ENCODE results near the gene SRPX. TPM values are rescaled to one million over a fixed set of nuclear protein-coding genes. Genes with fewer than 3 reads are reported as not detected.

SRPX gene
- total and polyA plus RNA-seq, 4 experiments from 2014 or later: 0.21 TPM; not detected in 3

DNA sequence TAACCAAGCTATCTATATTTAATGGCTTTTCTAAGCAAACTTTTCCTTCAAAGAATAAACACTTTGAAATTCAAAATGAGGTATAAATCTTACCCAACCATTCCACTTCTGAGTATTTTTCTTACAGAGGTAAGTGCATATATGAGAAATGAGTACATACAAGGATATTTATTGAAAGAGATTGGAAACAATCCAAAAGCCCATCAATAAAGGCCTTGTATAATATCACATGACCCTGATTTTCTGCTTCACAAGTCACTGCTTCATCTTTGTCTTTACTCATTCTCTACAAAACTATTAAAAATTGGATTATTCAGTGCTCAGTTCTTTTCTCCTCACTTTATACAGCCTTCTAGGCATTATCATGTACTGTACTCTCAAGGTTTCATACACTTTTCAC lies 91.3 kb downstream of the SRPX start:
- Mint-ChIP-seq H3K9me3 (no peaks in the 10 kb centered on the region), H3K4me1 (no peaks in the 10 kb centered on the region), H3K27me3 (peaks cover 0 to 5% of the 10 kb centered on the region in 2 donors), H3K36me3 (no peaks in the 10 kb centered on the region), H3K27ac (no peak overlapping the region), H3K4me3 (no peak overlapping the region)
- Histone ChIP-seq H3K4me3 (ENCODE audit: low read length in 2 of 2) (no peak overlapping the region), H3K27ac (ENCODE audit: low read depth, low read length) (no peak overlapping the region), H3K27me3 (ENCODE audit: insufficient read depth, low read length) (no peaks in the 10 kb centered on the region), H3K36me3 (ENCODE audit: insufficient read depth, low read length) (no peaks in the 10 kb centered on the region), H3K9me3 (ENCODE audit: control insufficient read depth in 1 of 2, low read length in 2 of 2) (no peaks in the 10 kb centered on the region), H3K4me1 (ENCODE audit: insufficient read depth, low read length) (no peaks in the 10 kb centered on the region)
- CTCF ChIA-PET (ENCODE audit: partially characterized antibody): no interaction called here
- intact Hi-C loops (cut with micrococcal nuclease): no loop called here
- POLR2A ChIA-PET (ENCODE audit: partially characterized antibody): no interaction called here
- no peak for DNase-seq

DNA sequence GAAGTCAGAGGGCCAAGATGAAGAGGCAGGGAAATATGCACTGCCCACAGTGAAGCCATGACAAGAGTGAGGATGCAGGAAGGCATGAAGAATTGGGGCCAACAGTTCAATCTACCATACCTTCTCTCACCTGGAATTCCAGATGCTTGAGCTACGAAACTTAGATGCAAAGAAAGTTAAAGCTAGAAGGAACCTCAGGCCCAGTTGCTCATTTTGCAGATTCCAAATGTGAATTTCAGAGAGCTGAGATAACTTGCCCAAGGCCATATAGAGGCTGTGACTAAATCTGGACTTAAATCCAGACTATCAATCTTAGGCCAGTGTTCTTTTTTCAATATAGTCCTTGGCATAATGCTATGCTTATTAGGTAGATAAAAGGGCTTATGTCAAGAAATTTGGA lies 92.7 kb downstream of the SRPX start:
- Histone ChIP-seq H3K4me1 (ENCODE audit: insufficient read depth, low read length) (no peaks in the 10 kb centered on the region), H3K36me3 (ENCODE audit: insufficient read depth, low read length) (no peaks in the 10 kb centered on the region), H3K27ac (ENCODE audit: low read depth, low read length) (no peak overlapping the region), H3K27me3 (ENCODE audit: insufficient read depth, low read length) (no peaks in the 10 kb centered on the region), H3K4me3 (ENCODE audit: low read length in 2 of 2) (no peak overlapping the region), H3K9me3 (ENCODE audit: control insufficient read depth in 1 of 2, low read length in 2 of 2) (no peaks in the 10 kb centered on the region)
- Mint-ChIP-seq H3K9me3 (no peaks in the 10 kb centered on the region), H3K4me3 (no peak overlapping the region), H3K27ac (no peak overlapping the region), H3K4me1 (no peaks in the 10 kb centered on the region), H3K36me3 (no peaks in the 10 kb centered on the region), H3K27me3 (peaks cover 0 to 5% of the 10 kb centered on the region in 2 donors)
- no peak for DNase-seq
- ChIA-PET CTCF (ENCODE audit: partially characterized antibody) (no interaction called here), POLR2A (ENCODE audit: partially characterized antibody) (no interaction called here)
- intact Hi-C loops (cut with micrococcal nuclease): no loop called here

DNA sequence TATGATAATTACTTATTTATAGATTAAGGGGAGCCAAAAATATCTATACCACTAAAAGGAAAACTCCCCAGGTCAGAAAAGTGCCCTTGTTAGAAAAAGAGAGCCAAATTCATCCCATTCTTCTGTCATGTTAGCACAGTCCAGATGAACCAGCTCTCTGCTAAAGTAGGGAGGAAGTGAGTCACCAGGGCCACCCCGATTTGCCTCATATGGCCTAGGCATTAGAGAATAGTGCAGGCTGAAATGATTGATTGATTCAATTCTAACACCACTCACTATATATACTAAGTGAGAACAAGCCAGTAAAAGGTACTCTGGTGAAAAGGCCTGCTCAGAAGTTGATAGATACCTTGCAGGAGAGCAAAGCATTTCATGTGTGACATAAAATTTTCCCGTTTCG lies 94.5 kb downstream of the SRPX start:
- H3K27ac Mint-ChIP-seq: no peak overlapping the region
- CTCF ChIA-PET (ENCODE audit: partially characterized antibody): no interaction called here
- no peaks in the 10 kb centered on the region for H3K36me3 ChIP-seq (ENCODE audit: insufficient read depth, low read length)
- H3K27ac ChIP-seq (ENCODE audit: low read depth, low read length): no peak overlapping the region
- peaks cover 0 to 5% of the 10 kb centered on the region in 2 donors for H3K27me3 Mint-ChIP-seq
- H3K9me3 Mint-ChIP-seq: no peaks in the 10 kb centered on the region
- no peaks in the 10 kb centered on the region for H3K27me3 ChIP-seq (ENCODE audit: insufficient read depth, low read length)
- no peak overlapping the region for H3K4me3 ChIP-seq (ENCODE audit: low read length in 2 of 2)
- H3K4me1 Mint-ChIP-seq: no peaks in the 10 kb centered on the region
- no peaks in the 10 kb centered on the region for H3K4me1 ChIP-seq (ENCODE audit: insufficient read depth, low read length)
- H3K9me3 ChIP-seq (ENCODE audit: control insufficient read depth in 1 of 2, low read length in 2 of 2): no peaks in the 10 kb centered on the region
- no peak overlapping the region for H3K4me3 Mint-ChIP-seq
- intact Hi-C loops (cut with micrococcal nuclease): no loop called here
- H3K36me3 Mint-ChIP-seq: no peaks in the 10 kb centered on the region
- POLR2A ChIA-PET (ENCODE audit: partially characterized antibody): no interaction called here
- no peak for DNase-seq

DNA sequence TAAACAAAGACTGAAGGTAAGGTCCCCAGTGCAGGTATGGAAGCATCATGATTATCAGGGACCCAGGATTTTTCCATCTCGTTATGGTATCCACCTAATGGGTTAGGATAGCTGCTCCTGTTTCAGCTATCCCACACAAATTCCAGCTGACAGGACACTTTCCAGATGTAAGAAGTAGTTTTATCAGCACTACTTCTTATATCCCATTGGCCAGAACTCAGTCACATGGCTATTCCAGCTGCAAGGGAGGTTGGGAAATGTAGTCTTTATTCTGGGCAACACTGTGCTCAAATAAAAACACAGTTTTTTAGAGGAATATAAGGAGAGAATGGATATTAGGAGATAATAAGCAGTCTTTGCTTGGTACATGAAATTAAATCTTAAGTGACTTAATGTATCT lies 96.7 kb downstream of the SRPX start:
- Mint-ChIP-seq H3K27me3 (no peaks in the 10 kb centered on the region), H3K4me3 (no peak overlapping the region), H3K9me3 (peaks cover 0 to 2% (median 0%) of the 10 kb centered on the region in 8 donors), H3K4me1 (no peaks in the 10 kb centered on the region), H3K36me3 (no peaks in the 10 kb centered on the region), H3K27ac (no peak overlapping the region)
- Histone ChIP-seq H3K27ac (ENCODE audit: low read depth, low read length) (no peak overlapping the region), H3K4me1 (ENCODE audit: insufficient read depth, low read length) (no peaks in the 10 kb centered on the region), H3K27me3 (ENCODE audit: insufficient read depth, low read length) (no peaks in the 10 kb centered on the region), H3K4me3 (ENCODE audit: low read length in 2 of 2) (no peak overlapping the region), H3K9me3 (ENCODE audit: control insufficient read depth in 1 of 2, low read length in 2 of 2) (no peaks in the 10 kb centered on the region), H3K36me3 (ENCODE audit: insufficient read depth, low read length) (no peaks in the 10 kb centered on the region)
- CTCF ChIA-PET (ENCODE audit: partially characterized antibody): no interaction called here
- intact Hi-C loops (cut with micrococcal nuclease): no loop called here
- no peak for DNase-seq
- POLR2A ChIA-PET (ENCODE audit: partially characterized antibody): no interaction called here

DNA sequence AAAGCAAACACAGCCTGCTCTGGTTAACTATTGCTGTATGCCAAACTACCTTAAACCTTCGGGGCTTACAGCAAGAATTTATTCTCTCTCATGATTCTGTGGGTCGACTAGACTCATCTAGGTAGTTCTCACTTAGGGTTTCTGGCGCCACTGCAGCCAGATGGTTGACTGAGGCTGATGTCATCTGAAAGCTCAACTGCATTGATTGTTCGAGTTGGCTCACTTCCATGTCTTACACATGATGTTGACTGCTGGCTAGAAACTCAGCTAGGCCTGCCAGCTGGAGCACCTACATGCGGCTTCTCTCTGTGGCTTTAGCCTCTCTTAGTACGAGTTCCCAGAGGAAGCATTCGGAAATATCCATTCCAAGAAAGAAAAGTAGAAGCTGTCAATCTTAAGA lies 103.2 kb downstream of the SRPX start:
- H3K36me3 ChIP-seq (ENCODE audit: insufficient read depth, low read length): no peaks in the 10 kb centered on the region
- POLR2A ChIA-PET (ENCODE audit: partially characterized antibody): no interaction called here
- H3K4me1 ChIP-seq (ENCODE audit: insufficient read depth, low read length): no peaks in the 10 kb centered on the region
- H3K27ac ChIP-seq (ENCODE audit: low read depth, low read length): no peak overlapping the region
- H3K27ac Mint-ChIP-seq: no peak overlapping the region
- H3K36me3 Mint-ChIP-seq: no peaks in the 10 kb centered on the region
- no peak overlapping the region for H3K4me3 Mint-ChIP-seq
- H3K9me3 Mint-ChIP-seq: peaks cover 0 to 4% (median 0%) of the 10 kb centered on the region in 8 donors
- intact Hi-C loops (cut with micrococcal nuclease): no loop called here
- H3K4me3 ChIP-seq (ENCODE audit: low read length in 2 of 2): no peak overlapping the region
- no peak for DNase-seq
- no peaks in the 10 kb centered on the region for H3K27me3 ChIP-seq (ENCODE audit: insufficient read depth, low read length)
- CTCF ChIA-PET (ENCODE audit: partially characterized antibody): no interaction called here
- peaks cover 0 to 2% of the 10 kb centered on the region in 2 donors for H3K27me3 Mint-ChIP-seq
- H3K4me1 Mint-ChIP-seq: no peaks in the 10 kb centered on the region
- H3K9me3 ChIP-seq (ENCODE audit: control insufficient read depth in 1 of 2, low read length in 2 of 2): no peaks in the 10 kb centered on the region

DNA sequence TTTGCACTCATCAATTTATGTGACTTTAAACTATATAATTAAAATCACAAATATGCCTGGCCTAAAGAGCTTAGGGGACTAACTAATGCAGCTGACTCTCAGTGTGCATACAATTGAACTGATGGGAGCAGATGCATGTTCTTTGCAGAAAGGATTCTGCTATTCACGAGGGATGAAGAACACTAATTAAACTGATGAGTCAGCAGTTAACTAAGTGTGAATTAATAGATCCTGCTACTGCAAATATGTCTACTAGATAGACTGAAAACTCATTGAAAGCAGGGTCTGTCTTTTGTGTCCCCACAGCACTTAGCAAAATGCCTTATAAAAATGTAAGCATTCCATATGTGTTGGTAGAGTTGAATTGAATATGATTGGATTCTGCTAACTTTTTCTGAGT lies 104.0 kb downstream of the SRPX start:
- Histone ChIP-seq H3K4me3 (ENCODE audit: low read length in 2 of 2) (no peak overlapping the region), H3K27me3 (ENCODE audit: insufficient read depth, low read length) (no peaks in the 10 kb centered on the region), H3K4me1 (ENCODE audit: insufficient read depth, low read length) (no peaks in the 10 kb centered on the region), H3K27ac (ENCODE audit: low read depth, low read length) (no peak overlapping the region), H3K36me3 (ENCODE audit: insufficient read depth, low read length) (no peaks in the 10 kb centered on the region), H3K9me3 (ENCODE audit: control insufficient read depth in 1 of 2, low read length in 2 of 2) (no peaks in the 10 kb centered on the region)
- Mint-ChIP-seq H3K4me1 (no peaks in the 10 kb centered on the region), H3K36me3 (no peaks in the 10 kb centered on the region), H3K27me3 (peaks cover 0 to 2% of the 10 kb centered on the region in 2 donors), H3K27ac (no peak overlapping the region), H3K4me3 (no peak overlapping the region), H3K9me3 (peaks cover 0 to 4% (median 0%) of the 10 kb centered on the region in 8 donors)
- intact Hi-C loops (cut with micrococcal nuclease): no loop called here
- ChIA-PET CTCF (ENCODE audit: partially characterized antibody) (no interaction called here), POLR2A (ENCODE audit: partially characterized antibody) (no interaction called here)
- DNase-seq: no peak

DNA sequence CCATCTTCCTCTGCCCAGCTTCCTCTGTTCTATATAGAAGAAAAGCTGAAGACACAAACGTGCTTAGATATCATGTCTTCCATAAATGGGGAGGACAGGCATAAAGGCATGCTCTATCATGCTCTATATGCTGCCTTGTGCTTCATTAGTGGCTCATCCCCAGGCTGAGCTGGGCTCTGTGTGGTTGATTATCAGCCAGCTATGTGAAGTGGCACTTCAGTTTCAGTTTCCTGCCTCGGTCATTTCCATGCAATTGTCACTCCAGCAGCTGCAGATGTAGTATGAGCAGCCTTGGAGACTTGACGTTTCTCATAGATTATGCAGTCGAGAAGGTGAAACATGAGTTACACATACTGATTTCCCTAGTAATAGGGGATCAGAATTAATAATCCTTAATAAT lies 108.1 kb downstream of the SRPX start:
- no peaks in the 10 kb centered on the region for H3K27me3 ChIP-seq (ENCODE audit: insufficient read depth, low read length)
- intact Hi-C loops (cut with micrococcal nuclease): no loop called here
- no peak for DNase-seq
- H3K36me3 ChIP-seq (ENCODE audit: insufficient read depth, low read length): no peaks in the 10 kb centered on the region
- ChIA-PET CTCF (ENCODE audit: partially characterized antibody) (no interaction called here), POLR2A (ENCODE audit: partially characterized antibody) (no interaction called here)
- peaks cover 0 to 4% (median 0%) of the 10 kb centered on the region in 8 donors for H3K9me3 Mint-ChIP-seq
- peaks cover 0 to 2% of the 10 kb centered on the region in 2 donors for H3K27me3 Mint-ChIP-seq
- H3K27ac Mint-ChIP-seq: no peak overlapping the region
- no peak overlapping the region for H3K27ac ChIP-seq (ENCODE audit: low read depth, low read length)
- H3K4me1 ChIP-seq (ENCODE audit: insufficient read depth, low read length): no peaks in the 10 kb centered on the region
- H3K4me3 ChIP-seq (ENCODE audit: low read length in 2 of 2): no peak overlapping the region
- no peaks in the 10 kb centered on the region for H3K36me3 Mint-ChIP-seq
- no peaks in the 10 kb centered on the region for H3K9me3 ChIP-seq (ENCODE audit: control insufficient read depth in 1 of 2, low read length in 2 of 2)
- H3K4me3 Mint-ChIP-seq: no peak overlapping the region
- no peaks in the 10 kb centered on the region for H3K4me1 Mint-ChIP-seq

DNA sequence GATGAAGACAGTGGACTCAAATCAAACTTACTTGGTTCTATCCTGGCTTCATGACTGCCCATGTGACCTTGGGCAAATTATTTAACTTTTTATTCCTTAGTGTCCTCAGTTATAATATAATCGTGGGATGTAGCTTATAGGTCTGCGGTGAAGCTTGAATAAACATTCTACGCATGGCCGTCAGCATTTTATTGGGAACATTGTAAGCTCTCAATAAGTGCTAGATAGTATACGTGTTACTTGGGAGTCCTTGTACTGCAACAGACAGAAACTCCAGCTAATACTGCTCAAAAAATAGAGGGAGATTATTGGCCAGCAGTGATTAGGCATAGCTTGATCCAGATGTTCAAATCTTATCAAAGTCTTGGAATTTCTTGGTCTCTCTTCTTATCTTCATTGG lies 109.5 kb downstream of the SRPX start:
- peaks cover 0 to 2% of the 10 kb centered on the region in 2 donors for H3K27me3 Mint-ChIP-seq

More for the DNA sequence above, 109.5 kb downstream of the SRPX start:
- no peaks in the 10 kb centered on the region for H3K27me3 ChIP-seq (ENCODE audit: insufficient read depth, low read length)
- no peaks in the 10 kb centered on the region for H3K4me1 Mint-ChIP-seq
- no peaks in the 10 kb centered on the region for H3K9me3 ChIP-seq (ENCODE audit: control insufficient read depth in 1 of 2, low read length in 2 of 2)
- intact Hi-C loops (cut with micrococcal nuclease): no loop called here
- H3K36me3 Mint-ChIP-seq: no peaks in the 10 kb centered on the region
- no peak overlapping the region for H3K4me3 Mint-ChIP-seq
- POLR2A ChIA-PET (ENCODE audit: partially characterized antibody): no interaction called here
- no peak overlapping the region for H3K4me3 ChIP-seq (ENCODE audit: low read length in 2 of 2)
- H3K9me3 Mint-ChIP-seq: peaks cover 0 to 4% (median 0%) of the 10 kb centered on the region in 8 donors
- no peaks in the 10 kb centered on the region for H3K36me3 ChIP-seq (ENCODE audit: insufficient read depth, low read length)
- DNase-seq: no peak
- CTCF ChIA-PET (ENCODE audit: partially characterized antibody): no interaction called here
- no peaks in the 10 kb centered on the region for H3K4me1 ChIP-seq (ENCODE audit: insufficient read depth, low read length)
- no peak overlapping the region for H3K27ac Mint-ChIP-seq
- H3K27ac ChIP-seq (ENCODE audit: low read depth, low read length): no peak overlapping the region

Data from CD4-positive, alpha-beta memory T cell (primary cell).